ENCODE data around the gene RRP1. TPM values are rescaled to one million over a fixed set of nuclear protein-coding genes. Genes with fewer than 3 reads are reported as not detected.
"Not testable (repeated sequence)": the region's sequence is repeated elsewhere in the genome, so short reads cannot be mapped to it uniquely, and the experiment has no call there.

Gene RRP1
- total RNA-seq, 1 experiment from 2014 or later = 24.9 TPM

DNA sequence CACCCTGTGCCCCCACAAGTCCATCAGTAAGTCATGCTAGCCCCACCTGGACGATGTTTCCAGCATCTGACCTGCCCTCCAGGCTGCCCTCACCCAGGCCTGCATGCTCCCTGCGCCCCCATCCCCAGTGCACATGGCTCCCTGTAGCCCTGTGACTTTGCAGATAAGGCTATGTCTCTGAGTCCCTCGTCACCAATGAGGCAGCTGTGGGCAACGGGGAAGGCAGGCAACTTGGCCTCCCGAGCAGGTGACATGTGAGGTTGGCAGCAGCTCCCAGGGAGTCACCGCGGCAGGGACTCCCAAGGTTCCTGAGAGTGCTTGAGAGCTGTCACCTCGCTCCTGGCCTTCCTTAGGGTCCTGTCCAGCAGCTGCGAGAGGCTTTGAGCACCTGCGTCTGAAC is 43.3 kb downstream of the RRP1 start:
- DNase-seq (ENCODE audit: extremely low read depth, low read depth) = no peak

DNA sequence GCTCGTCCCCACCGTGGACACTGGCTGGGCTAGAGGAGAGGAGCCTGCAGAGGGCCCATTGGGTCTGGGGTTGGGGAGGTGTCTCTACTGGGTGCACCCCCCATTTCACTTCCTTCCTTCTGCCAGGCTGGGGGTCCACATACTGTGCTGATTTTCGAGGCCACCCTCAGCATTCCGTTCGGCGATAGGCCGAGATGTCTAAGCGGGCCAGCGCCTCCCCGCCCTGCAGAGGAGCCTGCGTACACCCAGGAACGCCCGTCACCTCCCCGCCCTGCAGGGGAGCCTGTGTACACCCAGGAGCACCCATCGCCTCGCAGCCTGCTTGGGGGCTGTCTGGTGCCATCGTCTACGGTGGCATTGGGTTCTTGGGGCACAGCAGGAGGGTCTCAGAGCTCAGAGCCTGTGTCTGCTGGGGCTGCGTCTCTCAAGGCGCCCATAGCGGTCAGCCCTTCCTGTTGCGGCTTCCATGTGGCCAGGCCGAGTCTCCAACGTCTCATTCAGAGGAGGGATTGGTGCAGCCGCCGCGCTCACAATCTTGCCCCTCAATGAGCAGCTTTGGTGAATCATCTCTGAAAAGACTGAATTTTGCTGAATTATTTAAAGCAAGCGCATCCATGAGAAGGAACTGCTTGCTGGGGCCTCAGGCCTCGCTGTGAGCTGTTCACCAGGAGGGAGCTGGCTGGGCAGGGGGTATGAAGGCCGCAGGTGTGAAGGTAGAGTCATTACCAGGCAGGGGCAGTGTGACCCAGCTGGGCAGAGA is 44.9 kb downstream of the RRP1 start:
- DNase-seq (ENCODE audit: extremely low read depth, low read depth) = no peak

DNA sequence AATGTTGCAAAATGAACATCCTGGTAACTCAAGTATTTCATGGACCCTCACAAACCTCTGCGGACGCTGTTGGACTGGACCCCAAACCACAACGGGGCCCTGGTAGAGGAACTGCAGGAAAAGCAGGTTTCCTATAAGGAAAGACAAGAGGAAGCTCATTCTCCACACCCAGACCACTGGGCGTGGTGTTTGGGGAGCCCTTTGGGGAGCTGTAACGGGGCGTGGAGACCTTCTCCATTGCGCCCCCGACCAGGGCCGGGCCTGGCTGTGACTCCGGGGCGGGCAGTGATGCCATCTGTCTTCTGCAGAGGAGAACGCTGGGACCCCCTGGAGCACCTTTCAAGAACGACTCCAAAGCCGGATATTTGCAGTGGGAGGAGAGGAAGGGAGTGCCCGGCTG is 45.7 kb downstream of the RRP1 start:
- DNase-seq (ENCODE audit: extremely low read depth, low read depth) = no peak

DNA sequence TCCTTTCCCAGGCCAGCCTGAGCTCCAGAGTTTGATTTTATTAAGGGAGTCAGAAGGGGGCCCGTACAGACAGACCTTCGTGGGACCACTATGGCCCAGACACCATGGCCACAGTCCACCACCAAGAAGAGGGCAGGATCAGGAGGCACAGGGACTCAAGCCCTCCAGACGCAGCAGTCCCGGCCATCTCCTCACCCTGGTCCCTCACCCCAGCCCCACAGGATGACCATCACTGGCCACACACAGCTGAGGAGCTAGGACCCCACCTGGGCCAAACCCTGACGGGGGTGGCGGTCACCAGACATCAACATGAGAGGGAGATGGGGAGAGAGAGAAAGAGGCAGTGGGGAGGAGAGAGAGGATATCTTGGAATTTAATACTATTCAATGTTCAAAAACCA is 46.5 kb downstream of the RRP1 start:
- no peak for DNase-seq (ENCODE audit: extremely low read depth, low read depth)

DNA sequence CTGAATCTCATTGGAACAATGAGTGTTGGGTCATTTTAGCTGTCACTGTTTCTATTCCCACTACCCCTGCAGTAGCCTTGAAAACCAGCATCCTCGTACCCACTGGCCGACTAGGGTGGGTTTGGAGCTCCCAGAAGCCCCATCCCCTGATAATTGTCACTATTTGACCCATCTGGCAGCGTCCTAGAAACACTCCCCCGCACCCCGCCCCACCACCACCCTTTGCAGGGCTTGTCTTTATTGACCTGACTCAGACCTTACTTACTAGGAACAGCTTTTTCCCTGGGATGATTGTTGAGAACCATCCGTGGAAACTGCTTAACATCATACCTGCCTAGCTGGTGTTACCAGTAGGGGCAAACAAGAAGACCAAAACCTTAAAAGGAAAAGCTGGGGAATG is 47.2 kb downstream of the RRP1 start:
- no peak for DNase-seq (ENCODE audit: extremely low read depth, low read depth)

DNA sequence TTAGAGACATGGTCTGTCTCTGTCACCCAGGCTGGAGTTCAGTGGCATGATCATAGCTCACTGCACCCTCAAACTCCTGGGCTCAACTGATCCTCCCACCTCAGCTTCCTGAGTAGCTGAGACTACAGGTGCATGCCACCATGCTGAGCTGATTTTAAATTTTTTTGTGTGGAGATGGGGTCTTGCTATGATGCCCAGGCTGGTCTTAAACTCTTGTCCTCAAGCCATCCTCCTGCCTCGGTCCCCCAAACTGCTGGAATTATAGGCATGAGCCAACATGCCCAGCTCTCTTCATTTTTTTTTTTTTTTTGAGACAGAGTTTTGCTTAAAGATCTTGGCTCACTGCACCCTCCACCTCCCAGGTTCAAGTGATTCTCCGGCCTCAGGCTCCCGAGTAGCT is 50.9 kb downstream of the RRP1 start:
- DNase-seq (ENCODE audit: extremely low read depth, low read depth) = no peak

DNA sequence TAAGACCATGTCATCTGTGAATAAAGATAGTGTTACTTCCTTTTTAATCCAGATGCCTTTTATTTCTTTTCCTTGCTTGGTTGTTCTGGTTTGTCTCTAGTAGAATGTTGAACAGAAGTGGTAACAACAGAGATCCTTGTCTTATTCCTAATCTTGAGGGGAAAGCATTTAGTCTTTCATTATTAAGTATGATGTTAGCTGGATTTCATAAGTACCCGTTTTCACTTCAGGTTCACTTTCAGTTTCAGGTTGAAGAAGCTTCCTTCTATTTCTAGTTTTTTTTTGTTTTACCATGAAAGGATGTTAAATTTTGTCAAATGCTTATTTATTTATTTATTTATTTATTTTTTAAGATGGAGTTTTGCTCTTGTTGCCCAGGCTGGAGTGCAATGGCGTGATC is 53.4 kb downstream of the RRP1 start:
- DNase-seq (ENCODE audit: extremely low read depth, low read depth) = no peak

DNA sequence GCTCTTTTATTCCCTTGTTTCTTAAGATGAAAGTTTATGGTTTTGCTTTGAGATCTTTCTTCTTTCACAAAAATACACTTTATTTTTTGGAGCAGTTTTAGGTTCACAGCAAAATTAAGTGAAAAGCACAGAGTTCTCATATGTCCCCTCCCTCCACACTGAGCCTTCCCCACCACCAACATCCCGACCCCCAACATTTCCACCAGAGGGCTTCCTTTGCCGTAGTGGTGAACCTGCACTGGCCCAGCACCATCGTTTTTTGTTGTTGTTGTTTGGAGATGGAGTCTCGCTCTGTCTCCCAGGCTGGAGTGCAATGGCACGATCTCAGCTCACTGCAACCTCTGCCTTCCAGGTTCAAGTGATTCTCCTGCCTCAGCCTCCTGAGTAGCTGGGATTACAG is 55.5 kb downstream of the RRP1 start:
- not testable (repeated sequence) for DNase-seq (ENCODE audit: extremely low read depth, low read depth)

DNA sequence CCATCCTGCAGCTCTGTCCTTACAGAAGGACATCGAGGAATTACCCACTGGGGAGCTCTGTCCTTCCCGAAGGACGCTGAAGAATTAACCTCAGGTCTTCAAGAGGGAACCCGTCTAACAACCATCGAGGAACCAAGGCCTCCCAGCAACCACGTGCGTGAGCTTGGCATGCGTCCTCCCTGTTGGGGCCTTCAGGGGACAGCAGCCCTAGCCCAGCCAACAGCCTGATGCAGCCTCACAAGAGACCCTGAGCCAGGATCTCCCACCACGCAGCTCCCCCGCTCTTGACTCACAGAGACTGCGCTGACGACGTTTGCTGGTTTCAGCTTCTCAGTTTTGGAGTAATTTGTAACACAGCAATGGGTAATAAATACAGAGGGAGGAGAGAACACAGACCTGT is 56.0 kb downstream of the RRP1 start:
- DNase-seq (ENCODE audit: extremely low read depth, low read depth) = no peak

DNA sequence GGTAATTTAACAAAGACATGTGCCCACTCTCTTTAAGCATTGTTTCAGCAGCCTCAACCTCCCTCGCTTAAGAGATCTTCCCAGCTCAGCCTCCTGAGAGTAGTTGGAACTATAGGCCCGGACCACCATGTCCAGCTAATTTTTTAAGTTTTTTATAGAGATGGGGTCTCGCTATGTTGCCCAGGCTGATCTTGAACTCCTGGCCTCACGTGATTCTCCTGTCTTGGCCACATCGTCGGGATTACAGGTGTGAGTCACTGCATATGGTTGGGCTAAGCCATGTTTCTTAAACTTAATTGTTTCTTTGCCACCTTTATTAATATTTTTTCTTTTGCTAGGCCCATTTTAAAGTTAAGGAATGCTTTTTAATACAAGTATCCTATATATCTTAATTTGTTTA is 57.1 kb downstream of the RRP1 start:
- no peak for DNase-seq (ENCODE audit: extremely low read depth, low read depth)

DNA sequence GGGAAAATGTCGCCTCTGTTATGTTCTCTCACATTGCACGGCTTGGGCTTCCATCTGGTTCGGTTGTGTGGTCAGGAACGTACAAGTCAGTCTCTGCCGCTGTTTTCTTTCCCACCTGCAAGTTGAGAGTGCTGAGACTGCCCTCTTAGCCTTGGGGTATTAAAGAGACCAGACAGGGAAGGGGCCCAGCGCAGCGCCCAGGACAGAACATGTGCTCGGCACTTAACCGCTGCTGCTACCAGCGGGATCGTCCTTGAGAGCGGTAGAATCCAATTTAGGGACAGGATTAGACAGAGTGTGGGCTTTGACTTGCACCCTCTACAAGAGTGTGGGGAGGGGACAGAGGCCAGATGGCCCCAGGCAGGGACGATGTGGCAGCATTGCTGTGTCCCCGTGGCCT is 57.9 kb downstream of the RRP1 start:
- DNase-seq (ENCODE audit: extremely low read depth, low read depth) = no peak

DNA sequence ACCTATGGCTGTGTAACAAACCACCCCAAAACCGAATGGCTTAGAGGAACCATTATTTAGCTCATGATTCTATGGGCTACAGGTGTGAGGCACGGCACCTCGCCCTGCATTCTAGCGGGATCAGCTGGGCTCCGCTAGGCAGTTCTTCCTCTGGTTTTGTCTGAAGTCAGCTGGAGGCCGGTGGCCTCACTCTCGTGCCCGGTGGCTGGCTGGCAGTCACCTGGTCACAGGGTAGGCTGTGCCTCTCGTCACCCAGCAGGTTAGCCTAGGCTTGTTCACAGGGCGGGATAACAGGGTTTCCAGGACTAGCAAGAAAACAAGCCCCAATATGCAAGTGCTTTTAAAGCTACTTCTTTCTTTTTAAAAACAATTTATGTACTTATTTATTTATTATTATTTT is 59.4 kb downstream of the RRP1 start:
- DNase-seq (ENCODE audit: extremely low read depth, low read depth) = no peak

DNA sequence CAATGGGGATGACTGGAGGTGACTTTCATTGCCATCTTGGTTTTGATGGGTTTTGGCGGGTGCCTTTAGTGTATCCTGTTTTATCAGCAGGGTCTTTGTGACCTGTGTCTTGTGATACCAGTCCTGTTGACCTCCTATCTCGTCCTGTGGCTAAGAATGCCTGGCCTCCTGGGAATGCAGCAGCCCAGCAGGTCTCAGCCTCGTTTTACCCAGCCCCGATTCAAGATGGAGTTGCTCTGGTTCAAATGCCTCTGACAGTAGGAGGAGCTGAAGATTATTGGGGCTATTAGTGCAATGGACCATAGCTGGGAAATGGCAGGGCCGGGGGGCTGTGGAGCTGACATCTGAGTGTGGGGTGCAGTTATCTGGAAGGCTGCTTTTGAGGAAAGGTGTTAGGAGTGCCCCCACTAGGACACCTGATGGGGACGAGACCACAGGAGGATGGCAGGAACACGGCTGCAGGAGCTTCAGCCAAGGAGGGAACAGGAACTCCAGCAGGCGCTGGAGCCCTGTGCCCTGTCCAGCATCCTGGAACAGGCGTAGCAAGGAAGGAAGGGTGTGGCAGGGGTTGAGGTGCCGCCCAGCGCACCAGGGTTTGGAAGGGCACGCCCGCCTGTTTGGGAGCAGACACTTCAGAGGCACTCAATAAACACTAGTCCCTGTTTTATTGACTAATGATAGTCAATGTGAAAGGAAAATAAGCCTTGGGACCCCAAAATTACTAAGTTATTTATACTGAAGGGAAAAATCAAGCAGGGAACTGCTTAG is 60.3 kb downstream of the RRP1 start:
- no peak for DNase-seq (ENCODE audit: extremely low read depth, low read depth)

DNA sequence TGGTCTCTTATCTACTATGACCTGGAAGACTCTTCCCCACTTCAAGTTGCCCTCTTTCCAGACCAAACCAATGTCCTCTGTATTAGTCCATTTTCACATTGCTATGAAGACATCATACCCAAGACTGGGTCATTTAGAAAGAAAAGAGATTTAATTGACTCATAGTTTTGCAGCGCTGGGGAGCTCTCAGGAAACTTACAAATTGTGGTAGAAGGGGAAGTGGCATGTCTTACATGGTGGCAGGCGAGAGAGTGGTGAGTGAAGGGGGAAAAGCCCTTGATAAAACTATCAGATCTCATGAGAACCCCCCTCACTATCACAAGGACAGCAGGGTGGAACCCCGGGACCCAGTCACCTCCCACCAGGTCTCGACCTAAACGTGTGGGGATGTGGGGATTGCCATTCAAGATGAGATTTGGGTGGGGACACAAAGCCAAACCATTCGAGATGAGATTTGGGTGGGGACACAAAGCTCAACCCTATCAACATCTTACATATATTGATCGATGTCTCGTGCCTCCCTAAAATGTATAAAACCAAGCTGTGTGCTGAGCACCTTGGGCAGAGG is 61.4 kb downstream of the RRP1 start:
- DNase-seq (ENCODE audit: extremely low read depth, low read depth) = no peak

DNA sequence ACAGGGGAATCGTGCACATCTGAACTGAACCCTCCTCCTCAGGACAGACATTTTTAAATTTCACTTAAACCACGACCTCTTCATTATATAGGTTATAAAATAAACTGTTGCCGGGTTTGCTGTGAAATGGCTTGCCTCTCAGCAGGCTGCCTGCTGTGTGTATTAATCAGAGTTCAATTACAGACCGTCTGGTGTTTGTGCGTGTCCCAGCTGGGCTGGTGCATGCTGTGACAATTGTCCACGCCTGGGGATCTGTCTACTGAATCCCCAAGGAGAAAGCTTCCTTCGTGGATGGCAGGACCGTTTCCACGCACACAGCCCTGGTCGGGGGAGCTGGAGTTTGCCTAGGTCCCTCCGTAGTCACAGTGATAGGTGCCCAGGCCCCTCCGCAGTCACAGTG is 62.2 kb downstream of the RRP1 start:
- no peak for DNase-seq (ENCODE audit: extremely low read depth, low read depth)

DNA sequence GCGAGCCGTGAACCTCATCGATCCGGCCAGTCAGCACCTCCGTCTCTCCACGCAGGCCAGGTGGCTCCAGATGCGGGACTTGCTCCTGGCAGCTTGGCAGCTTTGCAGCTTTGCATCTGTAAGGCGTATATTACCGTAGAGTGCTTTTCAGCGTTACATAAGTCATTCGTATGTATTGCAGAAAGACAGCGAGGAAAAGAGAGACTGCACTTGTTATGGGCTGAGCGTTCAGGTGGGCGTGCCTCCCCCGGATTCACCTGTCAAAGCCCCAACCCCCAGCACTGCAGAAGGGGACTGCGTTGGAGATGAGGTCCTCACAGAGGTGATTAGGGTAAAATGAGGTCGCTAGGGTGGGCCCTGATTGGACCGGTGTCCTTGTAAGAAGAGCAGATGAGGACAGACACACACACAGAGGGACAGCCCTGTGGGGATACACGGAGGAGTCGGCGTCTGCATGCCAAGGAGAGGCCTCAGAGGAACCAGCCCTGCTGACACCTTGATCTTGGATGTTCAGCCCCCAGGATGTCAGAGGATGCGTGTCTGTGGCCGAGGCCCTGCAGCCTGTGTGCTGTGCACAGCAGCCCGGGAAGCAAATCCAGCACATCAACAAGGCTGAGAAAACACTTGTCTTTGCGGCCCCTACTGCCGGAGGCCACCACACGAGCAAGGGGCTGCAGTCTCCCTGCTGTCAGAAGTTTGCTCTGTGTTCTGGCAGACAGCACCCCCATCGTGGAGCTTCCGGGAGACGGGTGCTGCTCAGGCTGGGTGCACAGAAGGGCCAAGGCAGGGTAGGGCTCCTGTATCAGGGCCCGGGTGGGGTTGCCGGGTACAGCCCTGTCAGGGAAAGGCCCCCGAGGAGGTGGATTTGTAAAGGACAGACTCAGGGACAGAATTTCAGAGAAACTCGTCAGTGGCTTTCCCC is 64.7 kb downstream of the RRP1 start:
- DNase-seq (ENCODE audit: extremely low read depth, low read depth) = no peak

Small RNA genes lying within 50 kb of the gene (small RNA-seq; reads per million reads assigned to genes)
- gene AP001052.1 = 0 reads per million in 2 experiments

Other genes with a start within 250 kb of the RRP1 start
- 1.0 and 1.1 TPM in 2 replicates for gene HSF2BP, start 130.1 kb upstream of the RRP1 start, total RNA-seq (2014; rRNA removed; shearing (Covaris generic))
- gene RRP1B, start 130.0 kb upstream of the RRP1 start, total RNA-seq (2014; rRNA removed; shearing (Covaris generic)) = 28.2 and 33.1 TPM in 2 replicates
- gene PDXK, start 70.4 kb upstream of the RRP1 start, total RNA-seq (2014; rRNA removed; shearing (Covaris generic)) = 38.9 and 45.7 TPM in 2 replicates
- gene CSTB, start 13.3 kb upstream of the RRP1 start, total RNA-seq (2014; rRNA removed; shearing (Covaris generic)) = 30.5 and 32.8 TPM in 2 replicates
- 27.5 and 29.3 TPM in 2 replicates for gene AGPAT3, start 75.6 kb downstream of the RRP1 start, total RNA-seq (2014; rRNA removed; shearing (Covaris generic))
- gene TRAPPC10, start 222.7 kb downstream of the RRP1 start, total RNA-seq (2014; rRNA removed; shearing (Covaris generic)) = 17.4 and 18.7 TPM in 2 replicates

All from NCI-H460 (cell line).